Measurements from ENCODE around the gene IDE. TPM values are rescaled to one million over a fixed set of nuclear protein-coding genes. Genes with fewer than 3 reads are reported as not detected.

Gene IDE
- 30.6 and 31.7 TPM in 2 replicates for total RNA-seq (2022)
- percentile 68 among the genes with signal in this experiment for Bru-seq, nascent RNA
- percentile 75 among the genes with signal in this experiment for BruChase-seq, experiment 1, labeled RNA remaining after a 6-hour chase
- percentile 69 among the genes with signal in this experiment for BruChase-seq, experiment 2, labeled RNA remaining after a 2-hour chase
- long read RNA-seq, full-length matches to known transcripts = 15 of 19 reads
- long read RNA-seq, partial matches to known transcripts = 2 of 19 reads
- long read RNA-seq, other reads (novel, unspliced or antisense) = 2 of 19 reads

DNA sequence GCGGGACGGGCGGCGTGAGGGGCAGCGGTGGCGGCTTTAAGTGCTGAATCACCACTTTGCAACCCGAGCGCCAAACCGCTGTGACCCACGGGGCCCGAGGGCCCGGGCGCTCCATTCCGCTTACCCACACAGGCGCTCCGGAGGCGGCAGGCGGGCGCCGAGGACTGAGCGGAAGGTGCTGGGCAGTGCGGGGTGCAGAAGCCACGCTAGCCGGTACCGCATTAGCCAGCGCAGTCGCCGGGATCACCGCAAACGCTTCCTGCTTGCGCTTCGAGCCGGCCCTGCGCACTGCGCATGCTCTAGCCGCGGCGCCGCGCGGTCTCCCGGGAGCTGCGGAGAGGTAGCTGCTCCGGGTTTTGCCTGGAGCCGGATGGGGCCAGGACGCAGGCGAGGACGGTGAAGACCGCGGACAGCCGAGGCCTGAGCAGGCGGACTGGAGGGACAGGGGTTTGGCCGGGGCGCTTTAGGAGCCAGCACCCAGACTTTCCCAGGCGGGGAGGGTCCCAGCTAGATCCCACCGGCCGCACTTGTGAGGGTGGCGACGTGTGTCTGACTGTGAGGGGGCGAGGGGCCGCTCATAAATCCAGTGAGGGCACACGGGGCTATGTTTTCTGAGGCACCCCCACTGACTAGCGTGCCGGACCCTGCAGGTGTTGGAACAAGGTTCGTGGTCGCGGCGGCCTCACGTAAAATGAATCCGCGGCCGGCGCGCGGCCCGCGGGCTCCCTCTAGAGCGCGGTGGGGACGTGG lies at the start of gene IDE:
IDE (minus strand) TSS at position 296 of the 750 bp plus-strand sequence; CDS start at position 222, 74 bp downstream.
- peak; percentile 81 for DNase-seq
- Mint-ChIP-seq H3K36me3 (ENCODE audit: insufficient read depth, unreplicated experiment) (peaks cover 27% of the 10 kb centered on the region), H3K27ac (ENCODE audit: unreplicated experiment) (peak within 1 kb of the TSS; percentile 30), H3K27me3 (ENCODE audit: unreplicated experiment) (no peaks in the 10 kb centered on the region), H3K4me1 (ENCODE audit: low read depth, unreplicated experiment) (peaks cover 25% of the 10 kb centered on the region), H3K4me3 (ENCODE audit: low read depth, unreplicated experiment) (peak within 1 kb of the TSS; percentile 76), H3K9me3 (ENCODE audit: low read depth, unreplicated experiment) (no peaks in the 10 kb centered on the region)
- TF ChIP-seq, protein P1, sequence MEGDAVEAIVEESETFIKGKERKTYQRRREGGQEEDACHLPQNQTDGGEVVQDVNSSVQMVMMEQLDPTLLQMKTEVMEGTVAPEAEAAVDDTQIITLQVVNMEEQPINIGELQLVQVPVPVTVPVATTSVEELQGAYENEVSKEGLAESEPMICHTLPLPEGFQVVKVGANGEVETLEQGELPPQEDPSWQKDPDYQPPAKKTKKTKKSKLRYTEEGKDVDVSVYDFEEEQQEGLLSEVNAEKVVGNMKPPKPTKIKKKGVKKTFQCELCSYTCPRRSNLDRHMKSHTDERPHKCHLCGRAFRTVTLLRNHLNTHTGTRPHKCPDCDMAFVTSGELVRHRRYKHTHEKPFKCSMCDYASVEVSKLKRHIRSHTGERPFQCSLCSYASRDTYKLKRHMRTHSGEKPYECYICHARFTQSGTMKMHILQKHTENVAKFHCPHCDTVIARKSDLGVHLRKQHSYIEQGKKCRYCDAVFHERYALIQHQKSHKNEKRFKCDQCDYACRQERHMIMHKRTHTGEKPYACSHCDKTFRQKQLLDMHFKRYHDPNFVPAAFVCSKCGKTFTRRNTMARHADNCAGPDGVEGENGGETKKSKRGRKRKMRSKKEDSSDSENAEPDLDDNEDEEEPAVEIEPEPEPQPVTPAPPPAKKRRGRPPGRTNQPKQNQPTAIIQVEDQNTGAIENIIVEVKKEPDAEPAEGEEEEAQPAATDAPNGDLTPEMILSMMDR (IDR thresholded peaks at IDR 0.05; ENCODE audit: unreplicated experiment) = peak; percentile 34
- CTCF ChIA-PET = interaction anchor here (1.0 to 3.4 kb wide), 2 partner anchors 17 to 57 kb away, joined by 11 to 13 read pairs; no protein-coding TSS in a partner anchor
- no TSS peak for BruUV-seq (replicated peaks)
- intact Hi-C loops (cut with micrococcal nuclease; ENCODE audit: unreplicated experiment) = loop anchor here (1.0 kb wide), 1 partner anchor 57 kb away; no protein-coding TSS in a partner anchor

- Mint-ChIP-seq H3K9me3 (ENCODE audit: low read depth, unreplicated experiment) (no peaks in the 10 kb centered on the region), H3K27me3 (ENCODE audit: unreplicated experiment) (no peaks in the 10 kb centered on the region), H3K4me1 (ENCODE audit: low read depth, unreplicated experiment) (no peaks in the 10 kb centered on the region), H3K4me3 (ENCODE audit: low read depth, unreplicated experiment) (no peak overlapping the region), H3K36me3 (ENCODE audit: insufficient read depth, unreplicated experiment) (peaks cover 37% of the 10 kb centered on the region), H3K27ac (ENCODE audit: unreplicated experiment) (no peak overlapping the region)
- TF ChIP-seq, protein P1 (IDR thresholded peaks at IDR 0.05; ENCODE audit: unreplicated experiment) = no peak
- DNase-seq = no peak
- BruUV-seq (replicated peaks) = no TSS peak
- intact Hi-C loops (cut with micrococcal nuclease; ENCODE audit: unreplicated experiment) = no loop called here
- CTCF ChIA-PET = no interaction called here
Observed at GRCh38 chr10:92619368-92619767, 45.5 kb upstream of the IDE start.

- CTCF ChIA-PET = interaction anchor here (0.7 kb wide), 1 partner anchor 943 kb away, joined by 3 read pairs; no protein-coding TSS in a partner anchor
- Mint-ChIP-seq H3K27me3 (ENCODE audit: unreplicated experiment) (no peaks in the 10 kb centered on the region), H3K9me3 (ENCODE audit: low read depth, unreplicated experiment) (no peaks in the 10 kb centered on the region), H3K27ac (ENCODE audit: unreplicated experiment) (no peak overlapping the region), H3K4me3 (ENCODE audit: low read depth, unreplicated experiment) (no peak overlapping the region), H3K36me3 (ENCODE audit: insufficient read depth, unreplicated experiment) (peaks cover 42% of the 10 kb centered on the region), H3K4me1 (ENCODE audit: low read depth, unreplicated experiment) (no peaks in the 10 kb centered on the region)
- TF ChIP-seq, protein P1 (IDR thresholded peaks at IDR 0.05; ENCODE audit: unreplicated experiment) = no peak
- no TSS peak for BruUV-seq (replicated peaks)
- intact Hi-C loops (cut with micrococcal nuclease; ENCODE audit: unreplicated experiment) = no loop called here
- no peak for DNase-seq
Observed at GRCh38 chr10:92615515-92615914, 41.6 kb upstream of the IDE start.

GRCh38 chr10:92604841-92605240 lies 30.9 kb upstream of the IDE start:
- Mint-ChIP-seq H3K9me3 (ENCODE audit: low read depth, unreplicated experiment) (no peaks in the 10 kb centered on the region), H3K36me3 (ENCODE audit: insufficient read depth, unreplicated experiment) (peaks cover 32% of the 10 kb centered on the region), H3K4me3 (ENCODE audit: low read depth, unreplicated experiment) (no peak overlapping the region), H3K27me3 (ENCODE audit: unreplicated experiment) (no peaks in the 10 kb centered on the region), H3K27ac (ENCODE audit: unreplicated experiment) (peak overlapping the region; percentile 18), H3K4me1 (ENCODE audit: low read depth, unreplicated experiment) (peaks cover 33% of the 10 kb centered on the region)
- no TSS peak for BruUV-seq (replicated peaks)
- CTCF ChIA-PET = no interaction called here
- TF ChIP-seq, protein P1 (IDR thresholded peaks at IDR 0.05; ENCODE audit: unreplicated experiment) = no peak
- DNase-seq = no peak
- intact Hi-C loops (cut with micrococcal nuclease; ENCODE audit: unreplicated experiment) = no loop called here
